Stimulated activated CD8-positive, alpha-beta memory T cell treated with anti-CD3 and anti-CD28 coated beads, Interleukin-15, amount 100 ng/mL, for 4 hours (primary cell): Measurements from ENCODE around the gene BST1.

Experiments used
- DNase-seq, 2 donors: peaks; one replicate each; pipeline ENCODE4 v3.0.0-alpha.2; 2020; ENCODE audit warnings: low read depth in 2 of 2

The BST1 gene

GRCh38 chr4:15676899-15677298 is 26.0 kb upstream of the BST1 start:
- no peak for DNase-seq

GRCh38 chr4:15677507-15677988 is 25.3 kb upstream of the BST1 start:
- no peak for DNase-seq

GRCh38 chr4:15681067-15681371 is 21.8 kb upstream of the BST1 start:
- DNase-seq: no peak

- DNase-seq: peak; percentile 88 to 95
These were observed 21.3 kb upstream of the BST1 start, which contains the start of gene FAM200B for GRCh38 chr4:15681372-15682241. TSS of gene FAM200B (plus strand) at chr4:15681827. CDS start at chr4:15686978, 5,151 bp downstream.

GRCh38 chr4:15682242-15683142 is 20.4 kb upstream of the BST1 start:
- no peak for DNase-seq

GRCh38 chr4:15683143-15683495 is 19.7 kb upstream of the BST1 start:
- DNase-seq: no peak

GRCh38 chr4:15684498-15684897 is 18.4 kb upstream of the BST1 start:
- DNase-seq: no peak

- DNase-seq: no peak
These were observed 14.8 kb upstream of the BST1 start for GRCh38 chr4:15688051-15688450.

- no peak for DNase-seq
These were observed 13.3 kb upstream of the BST1 start for GRCh38 chr4:15689540-15689939.

- DNase-seq: no peak
These were observed 12.7 kb upstream of the BST1 start for GRCh38 chr4:15690020-15690809.

- DNase-seq: no peak
These were observed 11.3 kb upstream of the BST1 start for GRCh38 chr4:15691346-15692135.

GRCh38 chr4:15692602-15693001 is 10.3 kb upstream of the BST1 start:
- no peak for DNase-seq

GRCh38 chr4:15694431-15694830 is 8.4 kb upstream of the BST1 start:
- DNase-seq: no peak

GRCh38 chr4:15695240-15695699 is 7.6 kb upstream of the BST1 start:
- no peak for DNase-seq

- no peak for DNase-seq
These were observed 7.1 kb upstream of the BST1 start for GRCh38 chr4:15695729-15696128.

GRCh38 chr4:15696866-15697265 is 6.0 kb upstream of the BST1 start:
- no peak for DNase-seq

- no peak for DNase-seq
These were observed 574 bp downstream of the BST1 start for GRCh38 chr4:15703439-15703838.

- DNase-seq: no peak
These were observed 1.3 kb downstream of the BST1 start for GRCh38 chr4:15704129-15704528.

- DNase-seq: no peak
These were observed 3.9 kb downstream of the BST1 start for GRCh38 chr4:15706646-15707362.

- DNase-seq: no peak
These were observed 4.5 kb downstream of the BST1 start for GRCh38 chr4:15707363-15707715.
